GM19468 (cell line): ENCODE measurements around the gene PSMF1.

Experiments
- ATAC-seq: cut with Tn5 transposase; IDR thresholded peaks from one replicate; pipeline ENCODE4 v1.9.1; 2021; ENCODE audit warnings: mild to moderate bottlenecking, moderate library complexity, moderate number of reproducible peaks; ENCODE audit not compliant: unreplicated experiment; ENCODE audit errors: extremely low read depth

The PSMF1 gene

GRCh38 chr20:1160991-1161390 is 42.6 kb downstream of the PSMF1 start:
- no peak for ATAC-seq

GRCh38 chr20:1163105-1163504 is 44.7 kb downstream of the PSMF1 start:
- no peak for ATAC-seq

- ATAC-seq: no peak
Observed at GRCh38 chr20:1163653-1164052, 45.3 kb downstream of the PSMF1 start.

- ATAC-seq: no peak
Observed at GRCh38 chr20:1164871-1165270, 46.5 kb downstream of the PSMF1 start.

- no peak for ATAC-seq
Observed at GRCh38 chr20:1165521-1165920, 47.1 kb downstream of the PSMF1 start.

- no peak for ATAC-seq
Observed at GRCh38 chr20:1165941-1166340, 47.5 kb downstream of the PSMF1 start.

GRCh38 chr20:1166948-1167720 is 48.7 kb downstream of the PSMF1 start:
- no peak for ATAC-seq

GRCh38 chr20:1169224-1169623 is 50.8 kb downstream of the PSMF1 start:
- ATAC-seq: no peak

- no peak for ATAC-seq
Observed at GRCh38 chr20:1171461-1172093, 53.2 kb downstream of the PSMF1 start.

- no peak for ATAC-seq
Observed at GRCh38 chr20:1173698-1174097, 55.3 kb downstream of the PSMF1 start.

GRCh38 chr20:1174787-1175186 is 56.4 kb downstream of the PSMF1 start:
- no peak for ATAC-seq

- ATAC-seq: no peak
Observed at GRCh38 chr20:1177680-1178079, 59.3 kb downstream of the PSMF1 start.

GRCh38 chr20:1178103-1178502 is 59.7 kb downstream of the PSMF1 start:
- ATAC-seq: no peak

GRCh38 chr20:1178623-1179022 is 60.2 kb downstream of the PSMF1 start:
- ATAC-seq: no peak

GRCh38 chr20:1180949-1181348 is 62.5 kb downstream of the PSMF1 start:
- no peak for ATAC-seq

- ATAC-seq: no peak
Observed at GRCh38 chr20:1182106-1182505, 63.7 kb downstream of the PSMF1 start.

GRCh38 chr20:1183153-1183552 is 64.8 kb downstream of the PSMF1 start:
- no peak for ATAC-seq

- no peak for ATAC-seq
Observed at GRCh38 chr20:1184260-1184637, 65.8 kb downstream of the PSMF1 start.

- ATAC-seq: no peak
Observed at GRCh38 chr20:1184638-1185315, 66.4 kb downstream of the PSMF1 start, which contains the start of gene TMEM74B. Gene TMEM74B (minus strand): TSS chr20:1184981. CDS start chr20:1183801, 1,180 bp downstream.

- no peak for ATAC-seq
Observed at GRCh38 chr20:1185316-1185741, 66.9 kb downstream of the PSMF1 start.

GRCh38 chr20:1185790-1186334 is 67.5 kb downstream of the PSMF1 start:
- no peak for ATAC-seq
